Body of pancreas (tissue), 4 donors: Measurements from ENCODE around the gene RASL10B. TPM values are rescaled to one million over a fixed set of nuclear protein-coding genes. Genes with fewer than 3 reads are reported as not detected.

Experiments used
- ATAC-seq: fragments of 150-250 bp; one replicate; pipeline ENCODE4 v1.9.1; 2016
- DNase-seq, 4 donors: peaks; one replicate each; pipeline ENCODE4 v3.0.0-alpha.2; 2019
- H3K27ac ChIP-seq, 4 donors: fragments of 200-600 bp; sonication (generic); 1 replicate in 3 of 4; 2 replicates in 1 of 4; pipeline versions ENCODE4 v1.5.1 to v1.6.1; 2016 to 2019; ENCODE audit warnings: mild to moderate bottlenecking in 1 of 4, mixed read lengths in 1 of 4, moderate library complexity in 1 of 4
- H3K27me3 ChIP-seq, 2 donors: fragments of 200-600 bp; sonication (generic); one replicate each; pipeline ENCODE4 v1.6.0; 2016; ENCODE audit warnings: mild to moderate bottlenecking in 1 of 2
- H3K36me3 ChIP-seq, 2 donors: fragments of 200-600 bp; sonication (generic); replicated peaks in 1 of 2; 2 replicates each; pipeline ENCODE4 v1.5.1; 2016; ENCODE audit warnings: low read depth in 2 of 2; ENCODE audit not compliant: insufficient read depth in 1 of 2
- H3K4me1 ChIP-seq: fragments of 200-600 bp; sonication (generic); one replicate; pipeline ENCODE4 v1.6.0; 2016
- H3K4me3 ChIP-seq, 2 donors: fragments of 200-600 bp; sonication (generic); 1 replicate in 1 of 2; 2 replicates in 1 of 2; pipeline ENCODE4 v1.5.1; 2016 to 2019
- H3K9me3 ChIP-seq, 3 donors: fragments of 200-600 bp; sonication (generic); 1 replicate in 2 of 3; 2 replicates in 1 of 3; pipeline ENCODE4 v1.5.1; 2016
- POLR2A ChIP-seq, 3 donors: fragments of 450-650 bp; IDR thresholded peaks; one replicate each; pipeline ENCODE4 v1.6.1; 2016; ENCODE audit warnings: antibody characterized with exemption in 3 of 3, mild to moderate bottlenecking in 2 of 3
- WGBS, 2 donors: methylation state at CpG; one replicate each; pipeline ENCODE4 v1.1.5; 2017; 5-methylcytosine and 5-hydroxymethylcytosine counted together
- intact Hi-C: fragments of 100-400 bp; cut with DNase I; formaldehyde crosslinking; loops from one replicate; pipeline ENCODE4 v1.15.1; 2023
- total RNA-seq, 2 donors: library from RNA; depleted of rRNA; stranded (reverse); fragments of >200 nt; gene quantifications; one replicate each; pipeline ENCODE4 v1.1.0, GENCODE V29; 2016
- TF ChIP-seq, protein P1 (sequence below), 7 experiments: fragments of 450-650 bp in 4 of 7; fragments of 200-600 bp in 3 of 7; sonication (generic) in 3 of 7; IDR thresholded peaks; one replicate each; pipeline ENCODE4 v1.5.1; 2016 to 2019; ENCODE audit warnings: antibody characterized with exemption in 7 of 7

Gene RASL10B
- total RNA-seq, 2 donors from 2014 or later: 8.8 to 17.8 TPM

DNA sequence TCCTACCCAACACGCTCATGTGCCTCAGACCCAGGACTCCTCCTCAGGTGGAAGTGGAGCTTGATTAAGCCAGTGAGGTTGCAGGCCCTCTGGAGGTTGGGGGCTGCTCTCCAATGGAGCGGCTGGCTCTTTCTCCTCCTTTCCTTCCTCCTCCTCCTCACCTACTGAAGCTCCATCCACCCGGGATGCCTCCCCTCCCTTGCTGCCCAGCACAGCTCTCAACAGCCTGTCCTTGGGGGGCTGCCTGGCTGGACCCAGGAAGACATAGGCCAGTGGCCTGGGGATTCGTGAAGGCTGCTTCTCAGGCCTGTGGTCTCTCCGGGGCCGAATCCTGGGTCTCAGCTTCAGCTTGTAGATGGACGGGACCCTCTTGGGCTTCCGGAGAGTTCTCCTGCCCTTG, 13.4 kb downstream of the RASL10B start:
- Histone ChIP-seq H3K27me3 (peaks cover 0 to 15% of the 10 kb centered on the region in 2 donors), H3K27ac (no peak overlapping the region), H3K4me3 (no peak overlapping the region), H3K4me1 (peaks cover 11% of the 10 kb centered on the region), H3K9me3 (no peaks in the 10 kb centered on the region), H3K36me3 (no peaks in the 10 kb centered on the region)
- no peak for DNase-seq
- no peak for ATAC-seq
- 42 to 64% methylated on average over 8 of the region's 8 CpGs for WGBS, 2 donors
- TF ChIP-seq POLR2A (IDR thresholded peaks at IDR 0.05): no peak
- TF ChIP-seq, protein P1, sequence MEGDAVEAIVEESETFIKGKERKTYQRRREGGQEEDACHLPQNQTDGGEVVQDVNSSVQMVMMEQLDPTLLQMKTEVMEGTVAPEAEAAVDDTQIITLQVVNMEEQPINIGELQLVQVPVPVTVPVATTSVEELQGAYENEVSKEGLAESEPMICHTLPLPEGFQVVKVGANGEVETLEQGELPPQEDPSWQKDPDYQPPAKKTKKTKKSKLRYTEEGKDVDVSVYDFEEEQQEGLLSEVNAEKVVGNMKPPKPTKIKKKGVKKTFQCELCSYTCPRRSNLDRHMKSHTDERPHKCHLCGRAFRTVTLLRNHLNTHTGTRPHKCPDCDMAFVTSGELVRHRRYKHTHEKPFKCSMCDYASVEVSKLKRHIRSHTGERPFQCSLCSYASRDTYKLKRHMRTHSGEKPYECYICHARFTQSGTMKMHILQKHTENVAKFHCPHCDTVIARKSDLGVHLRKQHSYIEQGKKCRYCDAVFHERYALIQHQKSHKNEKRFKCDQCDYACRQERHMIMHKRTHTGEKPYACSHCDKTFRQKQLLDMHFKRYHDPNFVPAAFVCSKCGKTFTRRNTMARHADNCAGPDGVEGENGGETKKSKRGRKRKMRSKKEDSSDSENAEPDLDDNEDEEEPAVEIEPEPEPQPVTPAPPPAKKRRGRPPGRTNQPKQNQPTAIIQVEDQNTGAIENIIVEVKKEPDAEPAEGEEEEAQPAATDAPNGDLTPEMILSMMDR (IDR thresholded peaks at IDR 0.05): no peak
- intact Hi-C loops: loop anchor here (5.0 to 10.0 kb wide), 2 partner anchors 133 to 430 kb away; no protein-coding TSS in a partner anchor

DNA sequence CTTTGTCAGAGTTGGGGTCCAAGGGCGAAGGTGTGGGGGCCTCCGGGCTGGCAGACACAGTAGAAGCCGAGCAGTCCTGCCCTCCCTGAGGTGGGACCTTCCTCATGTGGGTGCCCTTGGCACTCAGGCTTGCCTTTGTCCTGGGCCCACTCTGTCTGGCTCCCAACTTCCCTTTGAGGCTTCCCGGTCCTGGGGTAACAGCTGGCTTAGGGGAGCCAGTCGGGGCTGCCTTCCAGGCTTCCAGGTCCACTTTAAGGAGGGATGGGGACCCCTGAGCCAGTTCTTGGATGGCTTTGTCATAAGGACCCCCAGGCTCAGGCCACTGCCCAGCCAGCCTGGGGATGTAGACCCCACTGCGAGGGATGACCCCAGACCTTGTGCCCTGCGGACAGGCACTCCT, 13.8 kb downstream of the RASL10B start:
- H3K27ac ChIP-seq: no peak overlapping the region
- peaks cover 0 to 15% of the 10 kb centered on the region in 2 donors for H3K27me3 ChIP-seq
- H3K4me3 ChIP-seq: no peak overlapping the region
- TF ChIP-seq, protein P1 (IDR thresholded peaks at IDR 0.05): no peak
- TF ChIP-seq POLR2A (IDR thresholded peaks at IDR 0.05): no peak
- intact Hi-C loops: loop anchor here (5.0 to 10.0 kb wide), 2 partner anchors 133 to 430 kb away; no protein-coding TSS in a partner anchor
- WGBS, 2 donors: 73% methylated on average over 5 of the region's 7 CpGs; no CpG with 5 or more reads in 1 of the 2 donors
- ATAC-seq (no peak), DNase-seq (no peak)
- no peaks in the 10 kb centered on the region for H3K36me3 ChIP-seq
- H3K4me1 ChIP-seq: peaks cover 14% of the 10 kb centered on the region
- no peaks in the 10 kb centered on the region for H3K9me3 ChIP-seq

DNA sequence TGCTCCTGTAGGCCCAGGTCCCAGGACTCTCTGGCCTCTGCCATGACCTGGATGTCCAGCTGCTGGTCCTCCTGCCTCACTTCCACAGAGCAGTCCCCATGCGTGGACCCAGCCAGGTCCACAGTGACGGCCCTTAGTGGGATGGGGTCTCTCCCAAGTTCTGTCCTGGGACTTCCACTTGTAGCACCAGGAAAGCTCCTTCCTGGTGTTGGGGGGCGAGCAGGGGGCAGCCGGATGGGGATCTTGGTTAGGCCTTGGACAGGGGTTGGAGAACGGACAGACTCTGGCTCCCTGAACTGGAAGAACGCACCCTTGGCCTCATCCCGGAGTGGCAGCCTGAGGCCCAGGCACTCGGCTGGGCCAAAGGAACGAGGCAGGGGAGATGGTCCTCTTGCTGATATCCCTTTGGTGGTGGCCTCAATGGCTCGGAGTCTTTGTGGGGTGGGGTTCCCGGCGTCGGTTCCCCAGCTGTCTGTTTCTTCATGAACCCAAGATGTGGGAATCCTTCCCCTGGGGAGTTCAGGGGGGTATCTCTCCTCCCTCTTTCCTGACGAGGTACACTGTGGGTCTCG, 14.4 kb downstream of the RASL10B start:
- H3K4me1 ChIP-seq: peaks cover 14% of the 10 kb centered on the region
- peaks cover 0 to 15% of the 10 kb centered on the region in 2 donors for H3K27me3 ChIP-seq
- ATAC-seq: no peak
- no peak overlapping the region for H3K27ac ChIP-seq
- H3K36me3 ChIP-seq: no peaks in the 10 kb centered on the region
- no peaks in the 10 kb centered on the region for H3K9me3 ChIP-seq
- DNase-seq: no peak
- WGBS, 2 donors: 64% methylated on average over 4 to 11 of the region's 15 CpGs
- intact Hi-C loops: loop anchor here (5.0 to 10.0 kb wide), 2 partner anchors 134 to 431 kb away; no protein-coding TSS in a partner anchor
- H3K4me3 ChIP-seq: no peak overlapping the region
- TF ChIP-seq, protein P1 (IDR thresholded peaks at IDR 0.05): no peak
- TF ChIP-seq POLR2A (IDR thresholded peaks at IDR 0.05): no peak

DNA sequence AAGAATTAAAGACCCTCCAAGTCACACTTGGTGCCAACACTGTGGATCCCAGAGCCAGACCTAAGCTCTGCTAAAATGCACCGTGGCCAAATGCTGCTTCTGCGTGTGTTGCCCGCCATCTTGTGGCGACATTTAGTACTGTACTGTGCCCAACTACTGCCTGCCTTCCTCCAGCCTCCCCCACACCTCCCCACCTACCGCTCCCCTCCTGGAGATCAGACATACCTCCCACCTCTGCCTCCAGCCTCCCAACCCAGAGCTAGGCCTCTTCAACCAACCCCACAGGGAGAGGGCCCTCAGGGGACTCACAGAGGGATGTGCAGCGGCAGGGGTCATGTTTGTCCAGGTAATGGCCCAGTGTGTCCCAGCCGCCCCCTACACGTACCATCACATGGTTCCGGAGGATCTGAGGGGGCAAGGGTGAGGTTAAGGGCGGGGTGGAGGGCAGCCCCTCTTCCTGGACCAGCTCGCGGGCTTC, 16.1 kb downstream of the RASL10B start:
- Histone ChIP-seq H3K9me3 (no peaks in the 10 kb centered on the region), H3K4me3 (no peak overlapping the region), H3K27ac (no peak overlapping the region), H3K4me1 (peaks cover 10% of the 10 kb centered on the region), H3K36me3 (no peaks in the 10 kb centered on the region), H3K27me3 (peaks cover 0 to 5% of the 10 kb centered on the region in 2 donors)
- 17 to 19% methylated on average over 11 to 12 of the region's 12 CpGs for WGBS, 2 donors
- ATAC-seq (peak; percentile 86), DNase-seq (peak; percentile 83 to 89 (median 84))
- no peak for TF ChIP-seq POLR2A (IDR thresholded peaks at IDR 0.05)
- TF ChIP-seq, protein P1 (IDR thresholded peaks at IDR 0.05): peak; percentile 83 to 98 (median 90)
- intact Hi-C loops: loop anchor here (5.0 to 10.0 kb wide), 2 partner anchors 135 to 433 kb away; no protein-coding TSS in a partner anchor
